ENCODE data around the gene PARD3.

The PARD3 gene

DNA sequence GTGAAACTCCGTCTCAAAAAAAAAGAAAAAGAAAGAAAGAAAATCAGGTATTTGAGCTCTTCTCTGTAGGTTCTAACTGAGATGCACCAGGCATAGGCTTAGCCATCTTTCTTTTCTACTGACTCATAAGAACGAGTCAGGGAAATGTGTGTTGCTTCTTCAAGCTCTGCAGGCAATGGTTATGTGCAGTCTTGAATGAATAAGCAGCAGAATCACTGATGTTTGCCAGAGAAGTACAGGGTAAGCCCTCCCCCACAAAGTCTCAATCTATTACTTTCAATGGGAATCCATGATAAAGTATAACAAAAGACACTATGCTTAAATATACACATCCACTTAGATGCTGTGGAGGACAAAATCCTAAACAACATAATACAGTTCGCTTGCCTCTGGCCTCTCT, 239.2 kb downstream of the PARD3 start:
- TF ChIP-seq, protein P1, sequence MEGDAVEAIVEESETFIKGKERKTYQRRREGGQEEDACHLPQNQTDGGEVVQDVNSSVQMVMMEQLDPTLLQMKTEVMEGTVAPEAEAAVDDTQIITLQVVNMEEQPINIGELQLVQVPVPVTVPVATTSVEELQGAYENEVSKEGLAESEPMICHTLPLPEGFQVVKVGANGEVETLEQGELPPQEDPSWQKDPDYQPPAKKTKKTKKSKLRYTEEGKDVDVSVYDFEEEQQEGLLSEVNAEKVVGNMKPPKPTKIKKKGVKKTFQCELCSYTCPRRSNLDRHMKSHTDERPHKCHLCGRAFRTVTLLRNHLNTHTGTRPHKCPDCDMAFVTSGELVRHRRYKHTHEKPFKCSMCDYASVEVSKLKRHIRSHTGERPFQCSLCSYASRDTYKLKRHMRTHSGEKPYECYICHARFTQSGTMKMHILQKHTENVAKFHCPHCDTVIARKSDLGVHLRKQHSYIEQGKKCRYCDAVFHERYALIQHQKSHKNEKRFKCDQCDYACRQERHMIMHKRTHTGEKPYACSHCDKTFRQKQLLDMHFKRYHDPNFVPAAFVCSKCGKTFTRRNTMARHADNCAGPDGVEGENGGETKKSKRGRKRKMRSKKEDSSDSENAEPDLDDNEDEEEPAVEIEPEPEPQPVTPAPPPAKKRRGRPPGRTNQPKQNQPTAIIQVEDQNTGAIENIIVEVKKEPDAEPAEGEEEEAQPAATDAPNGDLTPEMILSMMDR (conservative IDR thresholded peaks at IDR 0.05): no peak
- H3K27ac ChIP-seq: no peak overlapping the region

DNA sequence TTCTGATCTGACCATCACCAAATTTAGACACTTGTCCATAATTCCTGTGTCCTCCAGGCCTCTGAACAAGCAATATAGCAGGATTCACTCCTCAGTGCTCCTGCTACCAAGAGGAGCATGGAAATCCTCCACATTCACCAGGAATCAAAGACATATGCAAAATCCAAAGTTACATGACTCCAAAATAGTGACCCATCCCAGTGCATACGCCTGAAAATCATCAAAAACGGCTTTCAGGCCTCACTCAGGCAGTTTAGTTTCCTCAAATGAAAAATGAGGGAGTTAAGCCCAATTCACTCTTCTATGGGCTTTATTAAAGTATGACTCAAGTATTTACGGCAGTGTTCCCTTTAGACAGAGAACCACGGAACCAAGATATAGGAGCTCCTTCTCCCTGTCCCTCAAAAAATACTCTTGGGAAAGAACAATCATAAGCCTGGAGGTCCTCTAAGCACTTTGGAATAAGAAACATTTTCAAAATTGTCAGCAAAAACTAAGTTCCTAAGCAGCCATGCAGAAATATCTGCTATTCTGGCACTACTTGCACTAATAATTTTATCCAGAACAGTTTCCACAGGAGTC, 240.7 kb downstream of the PARD3 start:
- H3K27ac ChIP-seq: no peak overlapping the region
- TF ChIP-seq, protein P1 (conservative IDR thresholded peaks at IDR 0.05): no peak

DNA sequence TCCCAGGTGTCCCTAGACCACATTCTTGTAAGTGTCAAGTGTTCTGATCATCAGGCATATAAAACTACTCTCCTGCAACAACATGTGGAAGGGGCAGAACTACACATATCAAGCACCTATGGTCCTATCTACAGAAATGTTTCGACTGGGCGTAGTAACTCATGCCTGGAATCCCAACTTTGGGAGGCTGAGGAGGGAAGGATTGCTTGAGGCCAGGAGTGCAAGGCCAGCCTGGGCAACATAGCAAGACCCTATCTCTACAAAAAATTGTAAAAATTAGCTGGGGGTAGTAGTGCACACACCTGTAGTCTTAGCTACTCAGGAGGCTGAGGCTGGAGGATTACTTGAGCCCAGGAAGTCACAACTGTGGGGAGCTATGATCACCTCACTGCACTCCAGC, 244.2 kb downstream of the PARD3 start:
- TF ChIP-seq, protein P1 (conservative IDR thresholded peaks at IDR 0.05): no peak
- H3K27ac ChIP-seq: no peak overlapping the region

DNA sequence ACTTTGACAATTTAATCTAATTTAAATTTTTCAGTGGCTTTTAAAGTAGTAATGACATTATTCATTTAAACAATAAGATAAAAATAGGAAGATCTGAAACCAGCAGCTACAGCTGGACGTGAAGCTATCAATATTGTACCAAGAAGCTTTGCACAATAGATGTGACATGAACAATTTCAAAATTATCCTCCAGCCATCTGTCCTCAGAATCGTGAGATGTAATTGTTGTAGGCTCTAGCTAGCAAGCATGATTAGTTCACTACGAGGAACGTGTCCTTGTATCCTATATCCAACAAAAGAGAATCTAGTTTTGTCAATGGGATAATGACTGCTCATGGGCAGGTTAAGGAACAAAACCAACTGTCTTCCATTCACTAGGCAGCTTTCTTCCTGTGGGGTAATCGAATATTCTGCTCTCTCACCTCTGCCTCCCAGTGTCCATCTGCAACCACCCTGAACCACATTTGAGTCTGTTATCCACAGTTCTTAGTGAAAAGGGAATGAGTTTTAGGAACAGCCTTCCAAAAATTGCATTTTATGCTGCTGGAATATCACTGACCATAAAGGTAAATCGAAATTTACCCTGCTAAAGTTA, 247.3 kb downstream of the PARD3 start:
- no peak overlapping the region for H3K27ac ChIP-seq
- TF ChIP-seq, protein P1 (conservative IDR thresholded peaks at IDR 0.05): no peak

DNA sequence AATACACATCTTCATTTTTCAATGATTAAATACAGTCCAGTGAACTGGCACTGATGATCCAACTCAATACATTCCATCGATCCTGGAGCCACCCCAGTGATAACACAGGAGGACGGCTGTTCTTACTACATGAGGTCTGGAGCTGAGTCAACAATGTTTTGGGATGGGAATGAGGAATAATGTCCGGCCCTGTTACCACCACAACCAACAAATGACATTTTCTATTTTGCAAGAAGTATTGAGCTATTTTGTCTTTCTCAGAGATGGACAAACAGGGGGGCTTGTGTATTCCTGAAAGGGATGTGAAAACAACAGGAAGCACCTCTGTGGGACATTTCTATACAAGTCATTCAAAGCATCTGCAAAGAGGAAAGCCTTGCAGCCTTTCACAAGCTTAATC, 249.2 kb downstream of the PARD3 start:
- TF ChIP-seq, protein P1 (conservative IDR thresholded peaks at IDR 0.05): no peak
- no peak overlapping the region for H3K27ac ChIP-seq

DNA sequence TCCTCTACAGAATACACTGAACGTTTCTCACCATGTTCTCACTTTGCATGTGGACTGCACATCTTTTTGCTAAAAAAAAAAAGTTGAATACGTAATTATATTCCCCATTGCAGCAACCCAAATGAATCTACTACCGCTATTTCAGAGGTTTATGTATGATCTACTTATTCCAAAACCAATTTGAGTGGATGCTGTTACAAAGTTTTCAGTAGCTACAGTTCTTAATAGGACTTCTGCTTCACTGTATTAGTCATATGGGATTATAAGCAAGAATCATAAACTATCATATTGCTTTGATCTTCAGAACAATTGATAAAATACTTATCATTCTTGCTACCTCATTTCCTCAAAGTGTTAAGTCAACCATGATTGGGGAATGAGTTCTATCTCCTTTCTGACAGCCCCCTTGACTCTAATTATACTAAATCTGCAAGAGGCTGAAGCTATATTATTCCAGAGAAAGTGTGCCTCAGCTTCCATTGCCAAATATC, 257.0 kb downstream of the PARD3 start:
- H3K27ac ChIP-seq: no peak overlapping the region
- TF ChIP-seq, protein P1 (conservative IDR thresholded peaks at IDR 0.05): no peak

DNA sequence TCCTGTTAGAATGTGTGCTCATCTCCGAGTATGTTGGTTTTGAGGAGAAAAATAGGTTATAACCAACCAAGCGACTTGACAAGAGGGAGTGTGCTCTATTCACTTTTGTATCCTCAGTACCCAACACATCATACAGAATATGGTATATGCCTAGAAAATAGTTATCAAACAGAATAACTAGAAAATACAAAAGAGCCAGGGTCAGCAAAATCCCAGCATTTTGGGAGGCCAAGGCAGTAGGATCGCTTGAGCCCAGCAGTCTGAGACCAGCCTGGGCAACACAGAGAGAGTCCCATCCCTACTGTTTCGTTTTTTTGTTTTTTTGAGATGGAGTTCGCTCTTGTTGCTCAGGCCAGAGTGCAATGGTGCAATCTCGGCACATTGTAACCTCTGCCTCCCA, 257.9 kb downstream of the PARD3 start:
- TF ChIP-seq, protein P1 (conservative IDR thresholded peaks at IDR 0.05): no peak

More for the DNA sequence above, 257.9 kb downstream of the PARD3 start:
- no peak overlapping the region for H3K27ac ChIP-seq
